Vagina (tissue), 2 donors: Measurements from ENCODE around the gene CLDN1.

ENCODE experiments used
- POLR2AphosphoS5 ChIP-seq, 2 donors: sonication (generic); formaldehyde crosslinking; IDR thresholded peaks; one replicate each; pipeline ENCODE4 v1.9.0; 2017; ENCODE audit warnings: antibody characterized with exemption in 2 of 2, mild to moderate bottlenecking in 2 of 2, low read depth in 1 of 2; ENCODE audit not compliant: insufficient read depth in 1 of 2
- TF ChIP-seq, protein P1 (sequence below), 3 experiments: fragments of 450-650 bp in 2 of 3; fragments of 200-600 bp in 1 of 3; sonication (generic) in 1 of 3; IDR thresholded peaks; one replicate each; pipeline ENCODE4 v1.5.1; 2017 to 2019; ENCODE audit warnings: antibody characterized with exemption in 3 of 3, mild to moderate bottlenecking in 2 of 3, moderate library complexity in 2 of 3

DNA sequence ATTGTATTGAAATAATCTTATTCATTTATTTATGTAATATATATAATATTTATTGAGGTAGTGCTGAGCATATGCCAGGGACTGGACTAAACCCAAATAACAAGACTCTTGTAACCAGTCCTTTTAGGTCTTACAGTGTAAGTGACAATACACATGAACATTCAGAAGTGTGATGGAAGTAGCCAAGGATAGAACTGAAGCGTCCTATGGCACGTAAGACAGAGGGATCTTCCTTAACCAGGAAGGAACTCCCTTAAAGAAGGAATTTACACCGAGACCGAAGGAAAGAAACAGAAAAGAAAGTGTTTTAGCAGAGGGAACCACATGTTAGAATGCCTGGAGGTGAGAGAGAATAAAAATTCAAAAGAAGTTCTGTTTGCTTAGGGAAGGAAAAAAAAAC is 23.6 kb upstream of the CLDN1 start:
- TF ChIP-seq, protein P1, sequence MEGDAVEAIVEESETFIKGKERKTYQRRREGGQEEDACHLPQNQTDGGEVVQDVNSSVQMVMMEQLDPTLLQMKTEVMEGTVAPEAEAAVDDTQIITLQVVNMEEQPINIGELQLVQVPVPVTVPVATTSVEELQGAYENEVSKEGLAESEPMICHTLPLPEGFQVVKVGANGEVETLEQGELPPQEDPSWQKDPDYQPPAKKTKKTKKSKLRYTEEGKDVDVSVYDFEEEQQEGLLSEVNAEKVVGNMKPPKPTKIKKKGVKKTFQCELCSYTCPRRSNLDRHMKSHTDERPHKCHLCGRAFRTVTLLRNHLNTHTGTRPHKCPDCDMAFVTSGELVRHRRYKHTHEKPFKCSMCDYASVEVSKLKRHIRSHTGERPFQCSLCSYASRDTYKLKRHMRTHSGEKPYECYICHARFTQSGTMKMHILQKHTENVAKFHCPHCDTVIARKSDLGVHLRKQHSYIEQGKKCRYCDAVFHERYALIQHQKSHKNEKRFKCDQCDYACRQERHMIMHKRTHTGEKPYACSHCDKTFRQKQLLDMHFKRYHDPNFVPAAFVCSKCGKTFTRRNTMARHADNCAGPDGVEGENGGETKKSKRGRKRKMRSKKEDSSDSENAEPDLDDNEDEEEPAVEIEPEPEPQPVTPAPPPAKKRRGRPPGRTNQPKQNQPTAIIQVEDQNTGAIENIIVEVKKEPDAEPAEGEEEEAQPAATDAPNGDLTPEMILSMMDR (IDR thresholded peaks at IDR 0.05): no peak
- TF ChIP-seq POLR2AphosphoS5 (IDR thresholded peaks at IDR 0.05; ENCODE audit: insufficient read depth in 1 of 2, low read depth in 1 of 2): no peak
